Vagina (tissue), 2 donors: ENCODE results near the gene EFHC1. TPM values are rescaled to one million over a fixed set of nuclear protein-coding genes. Genes with fewer than 3 reads are reported as not detected.

Experiments
- DNase-seq, 2 donors: peaks; one replicate each; pipeline ENCODE4 v3.0.0-alpha.2; 2017; ENCODE audit errors: extremely low spot score in 2 of 2
- H3K27ac ChIP-seq: fragments of 200-600 bp; sonication (generic); one replicate; pipeline ENCODE4 v1.5.1; 2019
- H3K27me3 ChIP-seq: fragments of 200-600 bp; sonication (generic); one replicate; pipeline ENCODE4 v1.5.1; 2019
- H3K36me3 ChIP-seq, 2 donors: fragments of 200-600 bp; sonication (generic); one replicate each; pipeline ENCODE4 v1.5.1; 2017 to 2019
- H3K4me1 ChIP-seq: fragments of 200-600 bp; sonication (generic); one replicate; pipeline ENCODE4 v1.5.1; 2019
- H3K4me3 ChIP-seq, 2 donors: fragments of 200-600 bp; sonication (generic); 1 replicate in 1 of 2; 2 replicates in 1 of 2; pipeline ENCODE4 v1.5.1; 2016 to 2019
- H3K9me3 ChIP-seq: fragments of 200-600 bp; sonication (generic); one replicate; pipeline ENCODE4 v1.5.1; 2019
- CTCF ChIP-seq, 3 experiments: fragments of 450-650 bp in 2 of 3; fragments of 200-600 bp in 1 of 3; sonication (generic) in 1 of 3; IDR thresholded peaks; one replicate each; pipeline ENCODE4 v1.5.1; 2017 to 2019; ENCODE audit warnings: antibody characterized with exemption in 3 of 3, mild to moderate bottlenecking in 2 of 3, moderate library complexity in 2 of 3
- POLR2A ChIP-seq, 2 donors: fragments of 450-650 bp; IDR thresholded peaks; one replicate each; pipeline ENCODE4 v1.6.1; 2017; ENCODE audit warnings: antibody characterized with exemption in 2 of 2, mild to moderate bottlenecking in 2 of 2, moderate library complexity in 2 of 2
- POLR2AphosphoS5 ChIP-seq, 2 donors: sonication (generic); formaldehyde crosslinking; IDR thresholded peaks; one replicate each; pipeline ENCODE4 v1.9.0; 2017; ENCODE audit warnings: antibody characterized with exemption in 2 of 2, mild to moderate bottlenecking in 2 of 2, low read depth in 1 of 2; ENCODE audit not compliant: insufficient read depth in 1 of 2
- intact Hi-C: fragments of 100-400 bp; cut with DNase I; formaldehyde crosslinking; loops from one replicate; pipeline ENCODE4 v1.15.1; 2023
- total RNA-seq: library from RNA; depleted of rRNA; stranded (reverse); fragments of >200 nt; gene quantifications from one replicate; pipeline ENCODE4 v1.2.3, GENCODE V29; 2016

The EFHC1 gene
- total RNA-seq, 1 donor from 2014 or later, result 27.0 TPM

GRCh38 chr6:52533491-52533890 is 113.3 kb downstream of the EFHC1 start:
- Histone ChIP-seq H3K4me1 (peaks cover 21% of the 10 kb centered on the region), H3K9me3 (no peaks in the 10 kb centered on the region), H3K27me3 (no peaks in the 10 kb centered on the region), H3K4me3 (no peak overlapping the region), H3K36me3 (no peaks in the 10 kb centered on the region), H3K27ac (no peak overlapping the region)
- DNase-seq, result no peak
- TF ChIP-seq POLR2A (IDR thresholded peaks at IDR 0.05), result no peak
- TF ChIP-seq POLR2AphosphoS5 (IDR thresholded peaks at IDR 0.05; ENCODE audit: insufficient read depth in 1 of 2, low read depth in 1 of 2), result no peak
- no peak for TF ChIP-seq CTCF (IDR thresholded peaks at IDR 0.05)
- intact Hi-C loops, result no loop called here

- intact Hi-C loops, result no loop called here
- TF ChIP-seq POLR2A (IDR thresholded peaks at IDR 0.05), result no peak
- no peak for TF ChIP-seq POLR2AphosphoS5 (IDR thresholded peaks at IDR 0.05; ENCODE audit: insufficient read depth in 1 of 2, low read depth in 1 of 2)
- no peak for TF ChIP-seq CTCF (IDR thresholded peaks at IDR 0.05)
- Histone ChIP-seq H3K27me3 (no peaks in the 10 kb centered on the region), H3K4me3 (no peak overlapping the region), H3K9me3 (no peaks in the 10 kb centered on the region), H3K4me1 (peaks cover 30% of the 10 kb centered on the region), H3K36me3 (no peaks in the 10 kb centered on the region), H3K27ac (no peak overlapping the region)
- DNase-seq, result no peak
Observed at GRCh38 chr6:52534363-52534762, 114.2 kb downstream of the EFHC1 start.

- intact Hi-C loops, result no loop called here
- TF ChIP-seq POLR2A (IDR thresholded peaks at IDR 0.05) (no peak), CTCF (IDR thresholded peaks at IDR 0.05) (no peak), POLR2AphosphoS5 (IDR thresholded peaks at IDR 0.05; ENCODE audit: insufficient read depth in 1 of 2, low read depth in 1 of 2) (no peak)
- Histone ChIP-seq H3K36me3 (no peaks in the 10 kb centered on the region), H3K4me1 (peaks cover 32% of the 10 kb centered on the region), H3K9me3 (no peaks in the 10 kb centered on the region), H3K27me3 (no peaks in the 10 kb centered on the region), H3K4me3 (no peak overlapping the region), H3K27ac (no peak overlapping the region)
- no peak for DNase-seq
Observed at GRCh38 chr6:52534966-52535390, 114.8 kb downstream of the EFHC1 start.

GRCh38 chr6:52535711-52536423 is 115.7 kb downstream of the EFHC1 start:
- Histone ChIP-seq H3K9me3 (no peaks in the 10 kb centered on the region), H3K36me3 (no peaks in the 10 kb centered on the region), H3K27ac (no peak overlapping the region), H3K4me1 (peaks cover 41% of the 10 kb centered on the region), H3K4me3 (no peak overlapping the region), H3K27me3 (no peaks in the 10 kb centered on the region)
- TF ChIP-seq CTCF (IDR thresholded peaks at IDR 0.05) (no peak), POLR2A (IDR thresholded peaks at IDR 0.05) (no peak), POLR2AphosphoS5 (IDR thresholded peaks at IDR 0.05; ENCODE audit: insufficient read depth in 1 of 2, low read depth in 1 of 2) (no peak)
- intact Hi-C loops, result no loop called here
- no peak for DNase-seq

- Histone ChIP-seq H3K4me1 (peaks cover 47% of the 10 kb centered on the region), H3K4me3 (no peak overlapping the region), H3K9me3 (no peaks in the 10 kb centered on the region), H3K36me3 (no peaks in the 10 kb centered on the region), H3K27ac (no peak overlapping the region), H3K27me3 (no peaks in the 10 kb centered on the region)
- DNase-seq, result no peak
- TF ChIP-seq CTCF (IDR thresholded peaks at IDR 0.05), result no peak
- TF ChIP-seq POLR2AphosphoS5 (IDR thresholded peaks at IDR 0.05; ENCODE audit: insufficient read depth in 1 of 2, low read depth in 1 of 2), result no peak
- no peak for TF ChIP-seq POLR2A (IDR thresholded peaks at IDR 0.05)
- intact Hi-C loops, result no loop called here
Observed at GRCh38 chr6:52536424-52536916, 116.3 kb downstream of the EFHC1 start.
